Measurements from ENCODE around the gene DOK6. TPM values are rescaled to one million over a fixed set of nuclear protein-coding genes. Genes with fewer than 3 reads are reported as not detected.

DOK6 gene
- total and polyA plus RNA-seq, 2 of the 13 experiments (the other 11 are each of a cell fraction or from before 2014, with no cell fraction given): 17.0 to 17.2 TPM

DNA sequence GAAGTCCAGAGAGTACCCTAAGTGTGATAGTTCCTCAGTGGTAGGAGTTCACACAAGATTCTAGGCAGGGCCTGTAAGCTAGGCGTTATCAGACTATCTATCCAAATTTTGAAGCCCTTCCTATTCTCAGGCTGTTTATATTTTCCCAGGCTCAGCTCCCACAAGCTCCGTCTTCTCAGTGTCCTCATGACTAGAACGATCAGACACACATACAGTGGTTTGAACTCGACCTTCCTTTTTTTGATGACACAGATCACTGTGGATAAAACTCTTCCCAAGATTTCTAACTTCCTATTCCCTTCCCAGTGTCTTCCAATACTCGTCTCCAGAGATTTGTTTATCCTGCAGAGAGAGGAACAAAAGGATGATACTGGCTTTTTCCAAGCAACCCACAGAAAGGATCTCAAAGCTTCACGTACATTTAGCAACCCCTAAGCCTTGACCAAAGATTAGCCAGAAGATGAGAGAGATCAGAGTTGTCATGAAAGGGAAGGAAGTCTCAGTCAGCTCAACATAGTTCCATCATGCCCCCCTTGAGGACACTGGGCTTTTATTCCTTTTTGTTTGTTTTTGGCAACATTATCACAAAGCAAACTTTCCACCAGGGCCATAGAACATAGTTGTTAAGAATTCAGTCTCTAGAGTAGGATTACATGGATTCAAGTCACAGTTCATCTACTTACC is 42.3 kb upstream of the DOK6 start (continued):
- TF ChIP-seq, protein P1, sequence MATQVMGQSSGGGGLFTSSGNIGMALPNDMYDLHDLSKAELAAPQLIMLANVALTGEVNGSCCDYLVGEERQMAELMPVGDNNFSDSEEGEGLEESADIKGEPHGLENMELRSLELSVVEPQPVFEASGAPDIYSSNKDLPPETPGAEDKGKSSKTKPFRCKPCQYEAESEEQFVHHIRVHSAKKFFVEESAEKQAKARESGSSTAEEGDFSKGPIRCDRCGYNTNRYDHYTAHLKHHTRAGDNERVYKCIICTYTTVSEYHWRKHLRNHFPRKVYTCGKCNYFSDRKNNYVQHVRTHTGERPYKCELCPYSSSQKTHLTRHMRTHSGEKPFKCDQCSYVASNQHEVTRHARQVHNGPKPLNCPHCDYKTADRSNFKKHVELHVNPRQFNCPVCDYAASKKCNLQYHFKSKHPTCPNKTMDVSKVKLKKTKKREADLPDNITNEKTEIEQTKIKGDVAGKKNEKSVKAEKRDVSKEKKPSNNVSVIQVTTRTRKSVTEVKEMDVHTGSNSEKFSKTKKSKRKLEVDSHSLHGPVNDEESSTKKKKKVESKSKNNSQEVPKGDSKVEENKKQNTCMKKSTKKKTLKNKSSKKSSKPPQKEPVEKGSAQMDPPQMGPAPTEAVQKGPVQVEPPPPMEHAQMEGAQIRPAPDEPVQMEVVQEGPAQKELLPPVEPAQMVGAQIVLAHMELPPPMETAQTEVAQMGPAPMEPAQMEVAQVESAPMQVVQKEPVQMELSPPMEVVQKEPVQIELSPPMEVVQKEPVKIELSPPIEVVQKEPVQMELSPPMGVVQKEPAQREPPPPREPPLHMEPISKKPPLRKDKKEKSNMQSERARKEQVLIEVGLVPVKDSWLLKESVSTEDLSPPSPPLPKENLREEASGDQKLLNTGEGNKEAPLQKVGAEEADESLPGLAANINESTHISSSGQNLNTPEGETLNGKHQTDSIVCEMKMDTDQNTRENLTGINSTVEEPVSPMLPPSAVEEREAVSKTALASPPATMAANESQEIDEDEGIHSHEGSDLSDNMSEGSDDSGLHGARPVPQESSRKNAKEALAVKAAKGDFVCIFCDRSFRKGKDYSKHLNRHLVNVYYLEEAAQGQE (IDR thresholded peaks at IDR 0.05; ENCODE audit: borderline replicate concordance in 1 of 2, low read depth in 1 of 2, low read length in 2 of 2): peak in 1 of 2 experiments; percentile 53; a peak in 1 of 4 replicates
- TF ChIP-seq, protein P2, sequence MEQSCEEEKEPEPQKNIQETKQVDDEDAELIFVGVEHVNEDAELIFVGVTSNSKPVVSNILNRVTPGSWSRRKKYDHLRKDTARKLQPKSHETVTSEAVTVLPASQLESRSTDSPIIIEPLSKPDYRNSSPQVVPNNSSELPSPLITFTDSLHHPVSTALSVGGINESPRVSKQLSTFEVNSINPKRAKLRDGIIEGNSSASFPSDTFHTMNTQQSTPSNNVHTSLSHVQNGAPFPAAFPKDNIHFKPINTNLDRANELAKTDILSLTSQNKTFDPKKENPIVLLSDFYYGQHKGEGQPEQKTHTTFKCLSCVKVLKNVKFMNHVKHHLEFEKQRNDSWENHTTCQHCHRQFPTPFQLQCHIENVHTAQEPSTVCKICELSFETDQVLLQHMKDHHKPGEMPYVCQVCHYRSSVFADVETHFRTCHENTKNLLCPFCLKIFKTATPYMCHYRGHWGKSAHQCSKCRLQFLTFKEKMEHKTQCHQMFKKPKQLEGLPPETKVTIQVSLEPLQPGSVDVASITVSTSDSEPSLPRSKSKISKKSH (CRISPR knock-in tag; IDR thresholded peaks at IDR 0.05; ENCODE audit: borderline replicate concordance): no peak
- TF ChIP-seq, protein P3, sequence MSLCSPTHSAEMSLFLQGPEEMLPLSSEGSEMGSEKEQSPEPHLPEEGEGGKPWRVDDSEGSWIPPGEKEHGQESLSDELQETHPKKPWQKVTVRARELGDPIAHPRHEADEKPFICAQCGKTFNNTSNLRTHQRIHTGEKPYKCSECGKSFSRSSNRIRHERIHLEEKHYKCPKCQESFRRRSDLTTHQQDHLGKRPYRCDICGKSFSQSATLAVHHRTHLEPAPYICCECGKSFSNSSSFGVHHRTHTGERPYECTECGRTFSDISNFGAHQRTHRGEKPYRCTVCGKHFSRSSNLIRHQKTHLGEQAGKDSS (CRISPR knock-in tag; IDR thresholded peaks at IDR 0.05; ENCODE audit: borderline replicate concordance, low read depth): no peak
- peak; percentile 93 for TF ChIP-seq ETV5 (CRISPR knock-in tag; IDR thresholded peaks at IDR 0.05; ENCODE audit: borderline replicate concordance)
- no peak for TF ChIP-seq BORCS8-MEF2B (CRISPR knock-in tag; IDR thresholded peaks at IDR 0.05)
- no peak for TF ChIP-seq ZNF598 (CRISPR knock-in tag; IDR thresholded peaks at IDR 0.05; ENCODE audit: borderline replicate concordance)
- TF ChIP-seq, protein P4, sequence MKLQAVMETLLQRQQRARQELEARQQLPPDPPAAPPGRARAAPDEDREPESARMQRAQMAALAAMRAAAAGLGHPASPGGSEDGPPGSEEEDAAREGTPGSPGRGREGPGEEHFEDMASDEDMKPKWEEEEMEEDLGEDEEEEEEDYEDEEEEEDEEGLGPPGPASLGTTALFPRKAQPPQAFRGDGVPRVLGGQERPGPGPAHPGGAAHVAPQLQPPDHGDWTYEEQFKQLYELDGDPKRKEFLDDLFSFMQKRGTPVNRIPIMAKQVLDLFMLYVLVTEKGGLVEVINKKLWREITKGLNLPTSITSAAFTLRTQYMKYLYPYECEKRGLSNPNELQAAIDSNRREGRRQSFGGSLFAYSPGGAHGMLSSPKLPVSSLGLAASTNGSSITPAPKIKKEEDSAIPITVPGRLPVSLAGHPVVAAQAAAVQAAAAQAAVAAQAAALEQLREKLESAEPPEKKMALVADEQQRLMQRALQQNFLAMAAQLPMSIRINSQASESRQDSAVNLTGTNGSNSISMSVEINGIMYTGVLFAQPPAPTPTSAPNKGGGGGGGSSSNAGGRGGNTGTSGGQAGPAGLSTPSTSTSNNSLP (IDR thresholded peaks at IDR 0.05; ENCODE audit: low read depth, low read length): peak; percentile 77
- TF ChIP-seq ZNF549 (CRISPR knock-in tag; IDR thresholded peaks at IDR 0.05): no peak
- TF ChIP-seq MLLT10 (CRISPR knock-in tag; IDR thresholded peaks at IDR 0.05): no peak
- TF ChIP-seq TOE1 (CRISPR knock-in tag; IDR thresholded peaks at IDR 0.05): no peak
- TF ChIP-seq POGZ (CRISPR knock-in tag; IDR thresholded peaks at IDR 0.05): peak; percentile 93
- TF ChIP-seq, protein P5, sequence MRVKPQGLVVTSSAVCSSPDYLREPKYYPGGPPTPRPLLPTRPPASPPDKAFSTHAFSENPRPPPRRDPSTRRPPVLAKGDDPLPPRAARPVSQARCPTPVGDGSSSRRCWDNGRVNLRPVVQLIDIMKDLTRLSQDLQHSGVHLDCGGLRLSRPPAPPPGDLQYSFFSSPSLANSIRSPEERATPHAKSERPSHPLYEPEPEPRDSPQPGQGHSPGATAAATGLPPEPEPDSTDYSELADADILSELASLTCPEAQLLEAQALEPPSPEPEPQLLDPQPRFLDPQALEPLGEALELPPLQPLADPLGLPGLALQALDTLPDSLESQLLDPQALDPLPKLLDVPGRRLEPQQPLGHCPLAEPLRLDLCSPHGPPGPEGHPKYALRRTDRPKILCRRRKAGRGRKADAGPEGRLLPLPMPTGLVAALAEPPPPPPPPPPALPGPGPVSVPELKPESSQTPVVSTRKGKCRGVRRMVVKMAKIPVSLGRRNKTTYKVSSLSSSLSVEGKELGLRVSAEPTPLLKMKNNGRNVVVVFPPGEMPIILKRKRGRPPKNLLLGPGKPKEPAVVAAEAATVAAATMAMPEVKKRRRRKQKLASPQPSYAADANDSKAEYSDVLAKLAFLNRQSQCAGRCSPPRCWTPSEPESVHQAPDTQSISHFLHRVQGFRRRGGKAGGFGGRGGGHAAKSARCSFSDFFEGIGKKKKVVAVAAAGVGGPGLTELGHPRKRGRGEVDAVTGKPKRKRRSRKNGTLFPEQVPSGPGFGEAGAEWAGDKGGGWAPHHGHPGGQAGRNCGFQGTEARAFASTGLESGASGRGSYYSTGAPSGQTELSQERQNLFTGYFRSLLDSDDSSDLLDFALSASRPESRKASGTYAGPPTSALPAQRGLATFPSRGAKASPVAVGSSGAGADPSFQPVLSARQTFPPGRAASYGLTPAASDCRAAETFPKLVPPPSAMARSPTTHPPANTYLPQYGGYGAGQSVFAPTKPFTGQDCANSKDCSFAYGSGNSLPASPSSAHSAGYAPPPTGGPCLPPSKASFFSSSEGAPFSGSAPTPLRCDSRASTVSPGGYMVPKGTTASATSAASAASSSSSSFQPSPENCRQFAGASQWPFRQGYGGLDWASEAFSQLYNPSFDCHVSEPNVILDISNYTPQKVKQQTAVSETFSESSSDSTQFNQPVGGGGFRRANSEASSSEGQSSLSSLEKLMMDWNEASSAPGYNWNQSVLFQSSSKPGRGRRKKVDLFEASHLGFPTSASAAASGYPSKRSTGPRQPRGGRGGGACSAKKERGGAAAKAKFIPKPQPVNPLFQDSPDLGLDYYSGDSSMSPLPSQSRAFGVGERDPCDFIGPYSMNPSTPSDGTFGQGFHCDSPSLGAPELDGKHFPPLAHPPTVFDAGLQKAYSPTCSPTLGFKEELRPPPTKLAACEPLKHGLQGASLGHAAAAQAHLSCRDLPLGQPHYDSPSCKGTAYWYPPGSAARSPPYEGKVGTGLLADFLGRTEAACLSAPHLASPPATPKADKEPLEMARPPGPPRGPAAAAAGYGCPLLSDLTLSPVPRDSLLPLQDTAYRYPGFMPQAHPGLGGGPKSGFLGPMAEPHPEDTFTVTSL (CRISPR knock-in tag; IDR thresholded peaks at IDR 0.05; ENCODE audit: borderline replicate concordance): peak; percentile 99
- peak; percentile 97 for TF ChIP-seq TCF7 (IDR thresholded peaks at IDR 0.05; ENCODE audit: low read depth)
- peak; percentile 13 for TF ChIP-seq YEATS4 (CRISPR knock-in tag; IDR thresholded peaks at IDR 0.05; ENCODE audit: borderline replicate concordance)
- TF ChIP-seq NR2F2 (IDR thresholded peaks at IDR 0.05; ENCODE audit: borderline replicate concordance, low read depth): peak; percentile 77; the same call in 1 of the 2 replicates
